HG03039 (cell line): ENCODE measurements around the gene P2RX5.
A peak's percentile ranks its signal among the peaks of the same experiment; 100 is the strongest.

Experiments
- ATAC-seq: cut with Tn5 transposase; IDR thresholded peaks from one replicate; pipeline ENCODE4 v1.9.1; 2021; ENCODE audit warnings: mild to moderate bottlenecking, moderate library complexity; ENCODE audit not compliant: unreplicated experiment

P2RX5 gene

DNA sequence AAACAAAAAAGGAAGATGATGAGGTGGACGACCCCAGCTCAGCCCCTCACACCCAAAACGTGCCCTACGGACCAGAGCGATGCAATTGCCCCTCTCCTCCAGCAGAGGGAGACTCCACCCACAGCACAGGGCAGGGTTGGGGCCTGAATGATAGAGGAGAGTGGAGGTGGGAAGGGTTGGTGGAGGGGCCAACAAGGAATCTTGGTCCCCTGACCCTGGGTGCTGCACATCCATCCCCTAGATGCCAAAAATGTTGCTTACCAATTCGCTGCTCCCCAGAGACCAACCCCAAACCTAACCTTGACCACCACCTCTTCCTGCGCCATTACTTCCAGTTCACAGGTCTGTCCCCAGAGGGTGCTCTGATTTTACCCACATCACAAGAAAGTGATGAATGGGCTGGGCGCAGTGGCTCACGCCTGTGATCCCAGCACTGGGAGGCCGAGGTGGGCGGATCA lies 12.9 kb downstream of the P2RX5 start:
- ATAC-seq, result no peak

DNA sequence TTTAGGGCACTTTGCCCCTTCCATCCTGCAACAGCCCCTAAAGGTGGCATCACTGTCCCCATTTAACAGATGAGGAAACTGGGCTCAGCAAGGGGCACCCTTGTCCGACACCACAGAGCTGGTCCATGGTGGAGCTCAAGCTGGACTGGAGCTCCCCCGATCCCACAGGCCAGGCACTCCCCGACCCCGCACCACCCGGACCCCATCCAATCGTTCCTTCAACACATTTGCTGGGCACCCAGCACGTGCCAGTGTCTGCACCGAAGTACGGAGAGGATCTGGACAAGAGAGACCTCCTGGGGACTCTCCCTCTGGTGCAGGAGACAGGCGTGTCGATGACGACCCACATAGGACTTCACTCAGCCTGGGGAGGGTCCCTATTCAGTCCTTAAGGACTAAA lies 13.9 kb downstream of the P2RX5 start:
- no peak for ATAC-seq

DNA sequence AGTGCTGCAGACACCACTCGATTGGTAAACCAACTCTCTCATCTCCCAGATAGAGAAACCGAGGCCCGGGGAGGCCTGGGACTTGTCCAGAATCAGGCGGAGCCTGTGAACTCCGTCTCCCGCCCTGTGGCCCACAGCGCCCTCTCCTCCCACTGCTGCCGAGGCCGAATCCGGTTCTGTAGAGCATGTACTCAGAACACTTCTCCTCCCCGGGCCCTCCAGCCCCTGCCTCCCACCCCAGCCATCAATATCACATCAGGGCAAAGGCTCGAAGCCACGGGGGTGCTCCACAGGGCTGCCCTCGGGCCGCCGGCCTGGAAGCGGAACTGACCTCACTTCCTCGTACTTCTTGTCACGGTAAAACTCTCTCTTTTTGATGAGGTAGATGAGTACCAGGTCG lies 14.4 kb downstream of the P2RX5 start:
- ATAC-seq, result no peak

DNA sequence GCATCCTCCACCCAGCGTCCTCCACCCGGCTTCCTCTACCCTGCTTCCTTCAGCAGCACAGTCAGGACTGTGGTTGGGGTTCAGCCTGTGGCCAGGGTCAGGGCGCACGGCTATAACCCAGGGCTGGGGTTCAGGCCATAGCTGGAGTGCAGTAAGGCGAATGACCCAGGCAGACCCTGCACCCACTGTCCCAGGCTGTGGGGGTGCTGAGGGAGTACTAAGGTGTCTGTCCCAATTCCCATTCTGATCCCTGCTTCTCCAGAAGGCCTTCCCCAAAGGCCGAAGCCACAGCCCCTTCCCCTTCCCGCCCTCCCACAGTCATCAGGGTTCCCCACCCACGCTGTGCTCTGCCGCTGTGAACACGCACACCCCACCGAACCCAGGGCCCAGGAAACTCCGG lies 14.9 kb downstream of the P2RX5 start:
- ATAC-seq, result no peak

DNA sequence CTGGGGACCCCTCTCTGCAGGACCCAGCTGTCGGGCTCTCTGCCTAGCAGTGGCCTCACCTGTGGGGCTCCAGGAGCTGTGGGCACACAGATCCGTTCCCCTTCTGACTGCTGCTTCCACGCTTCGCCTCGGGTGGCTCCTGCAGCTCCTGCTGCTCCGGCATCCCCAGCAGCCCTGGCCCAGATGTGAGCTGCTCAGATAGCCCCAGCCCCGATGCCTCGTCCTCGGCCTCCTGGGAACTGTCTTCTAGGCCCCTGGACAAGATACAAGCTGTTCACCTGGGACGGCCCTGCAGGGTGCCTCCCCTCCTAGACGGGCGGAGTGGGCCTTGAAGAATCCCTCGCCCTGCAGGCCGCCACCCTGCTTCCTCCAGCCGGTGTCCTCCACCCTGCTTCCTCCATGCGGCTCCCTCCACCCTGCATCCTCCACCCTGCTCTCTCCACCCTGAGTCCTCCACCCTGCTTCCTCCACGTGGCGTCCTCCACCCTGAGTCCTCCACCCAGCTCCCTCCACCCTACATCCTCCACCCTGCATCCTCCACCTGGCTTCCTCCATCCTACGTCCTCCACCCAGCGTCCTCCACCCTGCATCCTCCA lies 16.3 kb downstream of the P2RX5 start:
- no peak for ATAC-seq

DNA sequence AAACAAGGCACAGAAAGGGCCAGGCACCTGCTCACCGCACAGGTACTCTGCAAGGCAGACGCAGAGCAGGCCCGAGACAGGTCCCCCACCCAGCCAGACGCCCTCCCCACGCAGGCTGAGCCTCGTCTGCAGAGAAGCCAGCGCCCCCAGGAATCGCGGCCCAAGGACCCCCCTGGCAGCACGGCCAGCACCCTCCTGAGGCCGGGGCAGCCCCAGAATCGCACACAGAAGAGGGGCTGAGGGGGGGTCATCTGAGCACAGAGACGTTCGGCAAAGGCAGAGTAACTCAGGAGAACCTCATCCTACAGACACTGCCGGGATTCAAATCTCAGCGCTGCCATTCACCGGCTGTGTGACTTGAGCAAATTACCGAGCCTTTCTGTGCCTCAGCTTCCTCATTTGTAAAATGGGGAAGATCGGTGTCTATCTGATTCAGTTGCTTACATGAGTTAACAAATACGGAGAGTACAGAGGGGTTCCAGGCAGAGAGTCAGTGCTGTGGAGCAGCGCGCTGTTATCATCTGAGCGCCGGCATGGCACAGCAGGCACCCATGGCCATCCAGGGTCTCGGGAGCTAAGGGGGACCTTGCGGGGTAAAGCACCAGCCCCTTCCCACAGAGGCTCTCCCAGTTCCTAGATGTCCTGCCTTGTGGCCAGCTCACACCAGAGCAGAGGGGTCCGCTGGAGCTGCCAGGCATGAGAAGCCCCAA lies 17.0 kb downstream of the P2RX5 start:
- ATAC-seq, result no peak

DNA sequence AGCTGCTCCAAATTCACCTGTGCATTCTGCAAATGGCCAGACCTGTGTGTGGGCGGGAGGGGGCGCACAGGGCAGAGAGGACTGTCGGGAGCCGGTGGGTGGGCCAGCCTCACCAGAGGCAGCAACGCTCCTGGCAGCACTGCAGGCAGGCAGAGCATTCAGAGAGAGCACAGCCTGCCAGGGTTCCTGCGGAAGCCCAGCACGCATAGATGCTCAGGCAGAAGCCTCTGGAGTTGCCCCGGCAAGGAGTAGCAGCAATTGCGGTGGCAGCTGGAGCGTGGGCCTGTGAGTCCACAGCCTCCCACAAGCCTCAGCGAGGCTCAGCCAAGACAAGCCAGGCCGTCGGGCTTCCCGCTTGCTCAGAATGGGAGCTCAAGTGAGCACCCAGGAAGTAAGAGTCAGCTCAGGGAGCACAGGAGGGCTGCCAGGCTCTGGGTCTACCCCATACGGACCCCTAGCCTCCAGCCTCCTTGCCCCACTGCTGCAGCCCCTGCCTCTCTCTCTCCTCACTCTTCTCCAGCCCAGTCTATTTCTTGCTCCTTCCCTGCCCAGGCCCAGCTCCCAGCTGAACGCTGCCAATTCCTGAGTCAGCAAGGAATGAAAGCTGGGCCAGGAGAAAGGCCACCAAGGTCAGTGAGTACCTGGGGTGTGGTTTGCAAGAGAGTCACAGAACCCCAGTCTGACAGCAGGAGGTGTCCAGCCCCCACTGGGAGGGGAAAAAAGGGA lies 17.7 kb downstream of the P2RX5 start:
- no peak for ATAC-seq

DNA sequence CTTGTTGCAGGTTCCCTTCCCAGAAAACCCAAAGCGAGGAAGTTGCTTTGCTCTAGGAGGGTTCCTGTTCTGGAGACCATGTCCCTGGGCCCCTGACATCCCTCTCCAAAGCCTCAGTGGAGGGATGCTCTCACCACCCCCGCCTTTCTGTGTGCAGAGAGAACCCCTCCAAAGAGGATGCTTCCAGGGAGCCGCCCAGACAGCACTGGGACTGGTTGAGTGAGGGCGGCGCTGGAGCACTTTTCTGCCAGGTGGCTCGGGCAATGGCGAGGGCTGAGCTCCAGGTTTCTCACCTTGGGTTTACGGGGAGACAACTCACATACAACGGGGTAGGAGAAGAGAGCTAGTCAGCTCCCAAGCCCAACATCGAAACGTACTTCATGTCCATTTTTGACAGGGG lies 20.1 kb downstream of the P2RX5 start:
- ATAC-seq, result no peak

DNA sequence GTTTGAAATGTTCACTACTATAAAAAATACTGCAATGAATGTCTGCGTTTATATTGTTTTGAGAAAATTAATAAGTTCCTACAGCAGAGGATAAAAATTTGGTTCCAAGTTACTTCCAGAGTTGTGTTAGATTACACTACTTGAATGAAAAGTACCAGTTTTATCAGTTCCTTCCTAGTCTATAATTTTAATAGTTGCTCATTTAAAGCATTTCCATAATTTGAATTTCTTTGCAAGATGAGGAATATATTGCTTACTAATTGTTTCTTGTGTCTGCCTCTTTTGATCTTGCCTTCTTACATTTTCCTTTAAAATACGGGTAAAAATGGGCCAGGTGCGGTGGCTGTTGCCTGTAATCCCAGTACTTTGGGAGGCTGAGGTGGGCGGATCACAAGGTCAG lies 23.4 kb downstream of the P2RX5 start:
- no peak for ATAC-seq

DNA sequence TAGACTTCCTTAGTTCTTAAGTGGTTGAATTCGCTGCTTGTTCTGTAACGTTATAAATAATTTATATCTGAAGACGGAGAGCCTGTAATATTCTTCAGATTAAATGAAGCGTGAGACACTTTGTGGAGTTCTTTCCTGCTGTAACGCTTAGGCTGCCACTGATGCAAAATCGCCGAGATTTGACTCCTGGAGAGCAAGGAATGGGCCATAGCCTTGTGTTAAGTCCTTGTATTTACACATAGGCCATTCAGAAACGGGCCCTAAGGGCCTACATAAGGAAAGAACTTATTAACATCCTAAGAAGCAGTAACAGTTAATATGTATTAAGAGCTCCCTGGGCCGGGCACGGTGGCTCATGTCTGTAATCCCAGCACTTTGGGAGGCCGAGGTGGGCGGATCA lies 26.4 kb downstream of the P2RX5 start:
- no peak for ATAC-seq

DNA sequence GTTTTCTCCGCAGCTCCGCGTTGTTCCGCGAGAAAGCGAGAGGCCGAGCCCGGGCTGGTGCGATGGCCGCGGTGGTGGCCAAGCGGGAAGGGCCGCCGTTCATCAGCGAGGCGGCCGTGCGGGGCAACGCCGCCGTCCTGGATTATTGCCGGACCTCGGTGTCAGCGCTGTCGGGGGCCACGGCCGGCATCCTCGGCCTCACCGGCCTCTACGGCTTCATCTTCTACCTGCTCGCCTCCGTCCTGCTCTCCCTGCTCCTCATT lies 26.9 kb downstream of the P2RX5 start:
- ATAC-seq, result no peak

DNA sequence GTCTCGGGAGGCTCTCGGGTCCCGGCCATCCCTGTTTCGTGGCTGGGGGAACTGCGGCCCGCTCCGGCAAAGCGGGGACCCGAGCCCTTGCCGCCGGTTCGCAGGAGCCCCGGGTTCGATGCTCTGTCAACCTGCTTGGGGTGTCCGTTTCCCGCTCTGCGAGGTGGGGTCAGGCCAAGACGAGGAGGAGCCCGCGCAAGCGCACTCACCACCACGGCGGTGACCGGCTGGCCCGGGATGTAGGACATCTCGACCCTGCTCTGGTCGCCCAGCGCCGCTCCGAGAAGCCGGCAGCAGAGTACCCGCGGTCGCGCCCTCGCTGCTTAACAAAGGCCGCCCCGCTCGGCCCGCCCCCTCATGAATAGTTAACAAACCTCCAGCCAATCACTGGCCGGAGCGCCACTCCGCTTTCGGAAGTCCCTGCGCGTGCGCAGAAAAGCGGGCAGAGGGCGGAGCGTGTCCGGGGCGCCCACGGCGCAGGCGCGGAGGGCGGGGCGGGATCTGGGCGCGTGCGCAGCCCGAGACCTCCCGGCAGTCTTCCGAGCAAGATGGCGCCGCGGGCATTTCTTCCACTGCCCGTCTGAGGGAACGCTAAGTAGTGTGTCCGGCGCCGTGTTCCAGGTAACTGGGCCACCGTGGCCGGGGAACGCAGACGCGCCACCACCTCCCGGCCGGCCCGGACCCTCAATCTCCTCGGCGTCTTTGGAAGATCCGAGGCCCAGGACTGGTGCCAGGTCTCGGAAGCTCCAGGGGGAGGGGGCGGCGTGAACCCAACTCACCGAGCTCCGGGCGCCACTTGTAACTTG lies 27.5 kb downstream of the P2RX5 start, which contains the start of the genes EMC6 and TAX1BP3:
EMC6 (plus strand) TSS at position 534 of the 806 bp plus-strand sequence. CDS start 335 bp downstream, outside the sequence.
TAX1BP3 (minus strand) TSS at position 300 of the 806 bp plus-strand sequence; CDS start at position 248, 52 bp downstream.
- ATAC-seq, result peak; percentile 74

DNA sequence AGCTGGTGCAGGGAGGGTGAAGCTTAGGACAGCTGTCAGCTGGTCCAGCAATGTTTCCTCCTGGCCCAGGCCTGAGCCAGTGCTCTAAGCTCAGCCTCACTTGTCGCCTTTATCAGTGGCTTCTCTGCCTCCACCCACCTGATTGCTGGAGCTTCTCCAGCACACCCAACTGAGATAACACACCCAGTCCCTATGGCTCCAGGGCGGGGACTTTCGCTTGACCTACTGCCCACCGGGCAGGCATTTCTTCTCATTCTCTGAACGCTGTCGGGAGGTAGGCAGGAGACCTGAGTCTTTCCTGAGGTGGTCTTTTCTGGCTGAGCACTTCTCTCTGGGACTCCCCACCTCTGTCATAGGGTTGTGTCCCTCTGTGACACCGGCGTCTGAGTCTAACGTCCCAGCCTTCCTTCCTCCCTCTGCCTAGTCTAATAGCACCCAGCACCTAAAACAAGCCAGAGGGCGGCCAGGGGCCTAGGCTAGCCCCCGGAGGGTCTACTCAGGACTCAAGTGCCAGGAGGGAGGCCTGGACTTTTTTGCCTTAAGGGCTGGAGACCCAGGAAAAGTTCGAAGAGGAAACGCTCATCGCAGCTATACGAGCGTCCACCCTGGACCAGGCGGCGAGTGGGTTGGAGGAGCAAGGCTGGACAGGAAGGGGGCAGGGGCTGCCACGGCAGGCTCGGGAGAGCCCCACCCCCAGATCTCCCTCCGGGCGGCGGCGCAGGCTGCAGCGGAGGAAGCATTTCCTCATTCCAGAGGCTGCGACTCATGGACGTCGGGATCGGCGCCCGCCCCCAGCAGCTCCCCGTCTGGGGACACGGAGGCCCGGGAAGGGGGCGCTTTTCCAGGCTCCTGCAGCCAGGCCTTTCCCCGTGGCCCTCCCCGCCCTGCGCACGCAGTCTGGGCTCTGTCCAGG lies 28.3 kb downstream of the P2RX5 start:
- peak; percentile 9 for ATAC-seq

DNA sequence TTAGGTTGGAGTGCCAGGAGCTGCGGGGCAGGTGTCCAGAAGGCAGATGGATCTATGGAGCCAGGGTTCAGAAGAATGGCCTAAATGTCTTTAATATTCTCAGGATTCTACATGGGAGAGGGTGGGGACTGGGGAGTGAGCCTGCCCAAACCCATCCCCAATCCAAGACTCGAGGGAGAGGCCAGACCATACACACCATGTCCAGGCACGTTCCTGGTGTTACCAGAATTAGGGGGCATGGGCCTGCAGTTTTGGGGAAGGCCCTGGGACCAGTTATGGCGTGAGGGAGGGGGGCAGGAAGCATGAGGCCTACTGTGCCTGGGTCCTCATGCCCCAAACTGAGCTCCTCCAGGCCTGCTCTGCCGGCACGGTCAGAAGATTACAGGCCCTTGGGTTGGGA lies 29.4 kb downstream of the P2RX5 start:
- no peak for ATAC-seq

DNA sequence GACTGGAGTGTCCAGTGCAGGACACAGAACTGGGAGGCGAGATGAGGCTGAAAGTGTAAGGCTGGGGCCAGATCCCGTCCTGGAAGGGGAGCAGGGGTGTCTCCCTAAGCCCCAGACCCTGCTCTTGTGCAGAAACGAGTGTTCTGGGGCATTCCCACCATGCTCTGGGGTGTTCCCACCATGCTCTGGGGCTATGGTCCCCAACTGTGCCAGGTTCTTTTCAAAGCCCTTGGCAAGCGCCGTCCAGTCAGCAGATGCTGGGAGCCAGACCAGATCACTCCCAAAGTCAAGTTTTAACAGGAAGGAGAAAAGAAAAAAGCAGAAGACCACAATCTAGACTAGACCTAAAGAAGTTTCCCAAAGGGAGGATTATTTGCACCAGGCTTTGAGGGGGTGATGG lies 30.1 kb downstream of the P2RX5 start:
- no peak for ATAC-seq

DNA sequence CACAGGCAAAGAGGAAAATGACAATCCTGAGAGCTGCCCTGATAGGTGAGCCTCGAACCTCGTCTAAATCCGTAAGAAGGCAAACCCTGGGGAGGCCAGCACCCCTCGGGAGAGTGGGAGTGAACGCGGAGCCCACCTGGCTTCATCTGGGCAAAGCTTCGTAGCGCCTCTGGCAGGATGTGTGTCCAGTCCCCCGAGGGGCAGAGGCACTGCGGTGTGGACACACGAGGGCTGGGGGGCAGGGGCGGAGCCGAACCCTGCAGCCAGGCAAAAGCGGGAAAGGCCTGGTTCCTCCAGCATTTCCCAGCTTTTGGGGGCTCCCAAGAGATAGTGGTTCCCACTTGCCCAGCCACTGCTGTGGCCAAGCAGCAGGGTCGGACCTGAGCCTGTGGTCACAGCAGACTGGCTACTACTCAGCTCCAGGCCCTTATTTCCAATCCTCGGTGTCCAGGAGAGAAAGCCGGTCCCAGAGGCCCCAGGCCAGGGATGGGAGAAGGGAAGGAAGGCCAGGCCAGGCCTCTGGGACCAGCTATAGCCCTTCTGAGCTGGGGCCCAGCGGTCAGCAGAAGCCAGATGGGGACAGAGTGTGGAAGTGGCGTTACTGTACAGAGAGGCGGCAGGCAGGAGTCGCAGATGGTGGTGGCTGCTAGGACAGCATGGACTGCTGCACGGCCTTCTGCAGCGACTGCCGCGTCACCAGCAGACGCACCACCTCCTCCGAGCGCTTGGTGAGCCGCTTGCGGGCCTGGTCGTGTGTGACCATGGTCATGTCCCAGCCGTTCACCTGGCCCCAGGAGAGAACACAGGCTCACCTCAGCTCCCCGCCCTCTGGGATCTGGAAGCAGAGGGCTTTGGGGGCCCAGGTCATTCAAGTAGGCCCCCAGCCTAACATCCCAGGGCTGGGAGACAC lies 32.6 kb downstream of the P2RX5 start:
- no peak for ATAC-seq

DNA sequence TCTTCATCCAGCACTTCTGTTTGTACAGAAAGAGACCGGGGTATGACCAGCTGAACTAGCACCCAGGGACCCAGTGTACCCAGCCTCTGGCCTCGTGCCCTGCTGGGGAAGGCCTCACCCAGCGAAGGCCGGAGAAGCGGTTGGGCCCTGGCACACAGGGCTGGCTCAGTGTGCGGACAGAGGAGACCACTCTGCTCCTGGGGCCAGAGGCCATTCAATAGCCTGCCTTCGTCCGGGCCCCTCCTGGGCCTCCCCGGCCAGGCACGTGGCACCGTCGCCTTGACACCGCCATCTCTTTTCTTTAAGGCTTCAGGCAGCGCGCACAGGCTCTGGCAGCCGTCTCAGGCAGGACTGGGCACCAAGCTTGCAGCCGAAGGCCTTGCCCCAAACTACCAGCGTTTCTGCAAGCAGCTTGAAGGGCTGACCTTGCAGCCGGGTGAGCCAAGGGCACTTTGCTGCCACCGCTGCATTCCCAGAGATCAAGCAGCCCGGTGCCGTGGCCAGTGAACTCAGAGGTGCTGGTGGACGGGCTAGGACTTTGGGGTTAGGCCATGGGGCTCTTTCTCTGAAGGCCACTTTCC lies 35.6 kb downstream of the P2RX5 start:
- no peak for ATAC-seq

DNA sequence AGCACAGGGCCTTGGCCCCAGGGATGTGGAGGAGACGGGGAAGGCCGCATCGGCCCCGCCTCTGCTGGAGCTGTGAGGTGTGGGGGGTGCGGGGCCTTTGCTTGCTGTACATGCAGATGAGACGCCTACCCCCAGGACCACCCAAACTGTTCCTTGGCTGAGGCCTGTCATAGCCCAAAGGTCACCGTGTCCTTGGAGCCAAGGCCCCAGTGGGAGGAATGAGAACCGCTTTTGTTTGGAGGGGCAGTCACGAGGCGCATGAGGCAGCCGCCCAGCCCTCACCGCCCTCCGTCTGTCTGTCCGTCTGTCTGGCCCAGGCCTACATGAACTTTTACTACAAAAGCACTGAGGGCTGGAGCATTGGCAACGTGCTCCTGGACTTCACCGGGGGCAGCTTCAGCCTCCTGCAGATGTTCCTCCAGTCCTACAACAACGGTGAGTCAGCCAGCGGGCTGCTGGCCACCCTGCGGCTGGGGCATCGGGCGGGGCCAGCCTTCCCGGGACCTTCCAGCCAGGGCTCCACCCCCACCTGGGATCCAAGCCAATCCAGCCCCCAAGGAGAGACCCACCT lies 36.3 kb downstream of the P2RX5 start:
- ATAC-seq, result no peak
